ENCODE measurements around the gene APLP1. TPM values are rescaled to one million over a fixed set of nuclear protein-coding genes. Genes with fewer than 3 reads are reported as not detected.

APLP1 gene
- total RNA-seq, 1 donor from 2014 or later: 23.9 TPM

GRCh38 chr19:35853038-35853756, 15.2 kb upstream of the APLP1 start:
- H3K27ac ChIP-seq (replicated peaks): no peak overlapping the region
- peaks cover 16% of the 10 kb centered on the region for H3K4me1 ChIP-seq
- H3K27me3 ChIP-seq (ENCODE audit: low read depth): peaks cover 99% of the 10 kb centered on the region
- TF ChIP-seq CTCF (IDR thresholded peaks at IDR 0.05; ENCODE audit: borderline replicate concordance): no peak
- intact Hi-C loops (cut with micrococcal nuclease): no loop called here
- DNase-seq: no peak
- H3K36me3 ChIP-seq: no peaks in the 10 kb centered on the region
- H3K4me3 ChIP-seq: no peak overlapping the region
- H3K9me3 ChIP-seq (replicated peaks): no peaks in the 10 kb centered on the region

- peaks cover 21% of the 10 kb centered on the region for H3K4me1 ChIP-seq
- H3K27me3 ChIP-seq (ENCODE audit: low read depth): peaks cover 99% of the 10 kb centered on the region
- DNase-seq: no peak
- intact Hi-C loops (cut with micrococcal nuclease): no loop called here
- no peaks in the 10 kb centered on the region for H3K36me3 ChIP-seq
- peak within 1 kb of the TSS; percentile 68 for H3K4me3 ChIP-seq
- H3K27ac ChIP-seq (replicated peaks): no peak within 1 kb of the TSS
- TF ChIP-seq CTCF (IDR thresholded peaks at IDR 0.05; ENCODE audit: borderline replicate concordance): no peak
- peaks cover 3% of the 10 kb centered on the region for H3K9me3 ChIP-seq (replicated peaks)
Observed at GRCh38 chr19:35856546-35857149, 11.7 kb upstream of the APLP1 start, which contains the start of gene KIRREL2. TSS of gene KIRREL2 (plus strand) at chr19:35856911. CDS start at chr19:35857120, 209 bp downstream.

- H3K27me3 ChIP-seq (ENCODE audit: low read depth): peaks cover 99% of the 10 kb centered on the region
- peaks cover 3% of the 10 kb centered on the region for H3K9me3 ChIP-seq (replicated peaks)
- H3K4me1 ChIP-seq: peaks cover 21% of the 10 kb centered on the region
- H3K4me3 ChIP-seq: no peak overlapping the region
- no peak overlapping the region for H3K27ac ChIP-seq (replicated peaks)
- no peaks in the 10 kb centered on the region for H3K36me3 ChIP-seq
- intact Hi-C loops (cut with micrococcal nuclease): no loop called here
- DNase-seq: no peak
- no peak for TF ChIP-seq CTCF (IDR thresholded peaks at IDR 0.05; ENCODE audit: borderline replicate concordance)
Observed at GRCh38 chr19:35858311-35858710, 10.1 kb upstream of the APLP1 start.

- Histone ChIP-seq H3K9me3 (replicated peaks) (peaks cover 3% of the 10 kb centered on the region), H3K27ac (replicated peaks) (no peak overlapping the region), H3K4me3 (no peak overlapping the region), H3K36me3 (no peaks in the 10 kb centered on the region), H3K27me3 (ENCODE audit: low read depth) (peaks cover 98% of the 10 kb centered on the region), H3K4me1 (peaks cover 21% of the 10 kb centered on the region)
- intact Hi-C loops (cut with micrococcal nuclease): no loop called here
- no peak for DNase-seq
- no peak for TF ChIP-seq CTCF (IDR thresholded peaks at IDR 0.05; ENCODE audit: borderline replicate concordance)
Observed at GRCh38 chr19:35859414-35859813, 9.0 kb upstream of the APLP1 start.

- no peak for TF ChIP-seq CTCF (IDR thresholded peaks at IDR 0.05; ENCODE audit: borderline replicate concordance)
- Histone ChIP-seq H3K27me3 (ENCODE audit: low read depth) (peaks cover 98% of the 10 kb centered on the region), H3K4me1 (peaks cover 21% of the 10 kb centered on the region), H3K9me3 (replicated peaks) (peaks cover 3% of the 10 kb centered on the region), H3K4me3 (peak overlapping the region; percentile 19), H3K36me3 (no peaks in the 10 kb centered on the region), H3K27ac (replicated peaks) (no peak overlapping the region)
- DNase-seq: no peak
- intact Hi-C loops (cut with micrococcal nuclease): no loop called here
Observed at GRCh38 chr19:35860436-35860817, 7.9 kb upstream of the APLP1 start.

Measured in left ventricle myocardium inferior (tissue), 1 donor.